SKM-1 treated with dmso at 0.1 percent for 144 hours (cell line): ENCODE measurements around the gene RCBTB1.
"Not testable (repeated sequence)": the region's sequence is repeated elsewhere in the genome, so short reads cannot be mapped to it uniquely, and the experiment has no call there.

Source experiments
- DNase-seq: peaks from one replicate; lab custom pipeline; 2025; ENCODE audit not compliant: unreplicated experiment; lab: John Stamatoyannopoulos, UW

RCBTB1 gene

GRCh38 chr13:49524740-49525501, 60.4 kb downstream of the RCBTB1 start:
- DNase-seq: no peak

- no peak for DNase-seq
Measured at GRCh38 chr13:49521224-49521623, 64.1 kb downstream of the RCBTB1 start.

GRCh38 chr13:49517461-49517860, 67.9 kb downstream of the RCBTB1 start:
- no peak for DNase-seq

- no peak for DNase-seq
Measured at GRCh38 chr13:49516467-49516866, 68.9 kb downstream of the RCBTB1 start.

- no peak for DNase-seq
Measured at GRCh38 chr13:49512578-49512977, 72.8 kb downstream of the RCBTB1 start.

GRCh38 chr13:49503951-49504350, 81.4 kb downstream of the RCBTB1 start:
- DNase-seq: no peak

GRCh38 chr13:49502954-49503353, 82.4 kb downstream of the RCBTB1 start:
- DNase-seq: no peak

GRCh38 chr13:49499889-49500660, 85.3 kb downstream of the RCBTB1 start:
- DNase-seq: no peak

GRCh38 chr13:49498206-49498605, 87.2 kb downstream of the RCBTB1 start:
- no peak for DNase-seq

GRCh38 chr13:49497272-49497671, 88.1 kb downstream of the RCBTB1 start:
- DNase-seq: no peak

- not testable (repeated sequence) for DNase-seq
Measured at GRCh38 chr13:49496837-49497236, 88.5 kb downstream of the RCBTB1 start.

- peak; percentile 60 for DNase-seq
Measured at GRCh38 chr13:49495783-49496762, 89.3 kb downstream of the RCBTB1 start, which contains the start of gene PHF11. TSS of gene PHF11 (plus strand) at chr13:49495953. CDS start at chr13:49496002, 49 bp downstream.

- peak; percentile 17 for DNase-seq
Measured at GRCh38 chr13:49494645-49495044, 90.7 kb downstream of the RCBTB1 start.

- DNase-seq: no peak
Measured at GRCh38 chr13:49488563-49488962, 96.8 kb downstream of the RCBTB1 start.
